ENCODE results near the gene ATP8B4.

- TF ChIP-seq, protein P1, sequence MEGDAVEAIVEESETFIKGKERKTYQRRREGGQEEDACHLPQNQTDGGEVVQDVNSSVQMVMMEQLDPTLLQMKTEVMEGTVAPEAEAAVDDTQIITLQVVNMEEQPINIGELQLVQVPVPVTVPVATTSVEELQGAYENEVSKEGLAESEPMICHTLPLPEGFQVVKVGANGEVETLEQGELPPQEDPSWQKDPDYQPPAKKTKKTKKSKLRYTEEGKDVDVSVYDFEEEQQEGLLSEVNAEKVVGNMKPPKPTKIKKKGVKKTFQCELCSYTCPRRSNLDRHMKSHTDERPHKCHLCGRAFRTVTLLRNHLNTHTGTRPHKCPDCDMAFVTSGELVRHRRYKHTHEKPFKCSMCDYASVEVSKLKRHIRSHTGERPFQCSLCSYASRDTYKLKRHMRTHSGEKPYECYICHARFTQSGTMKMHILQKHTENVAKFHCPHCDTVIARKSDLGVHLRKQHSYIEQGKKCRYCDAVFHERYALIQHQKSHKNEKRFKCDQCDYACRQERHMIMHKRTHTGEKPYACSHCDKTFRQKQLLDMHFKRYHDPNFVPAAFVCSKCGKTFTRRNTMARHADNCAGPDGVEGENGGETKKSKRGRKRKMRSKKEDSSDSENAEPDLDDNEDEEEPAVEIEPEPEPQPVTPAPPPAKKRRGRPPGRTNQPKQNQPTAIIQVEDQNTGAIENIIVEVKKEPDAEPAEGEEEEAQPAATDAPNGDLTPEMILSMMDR (IDR thresholded peaks at IDR 0.05) = no peak
- TF ChIP-seq REST (IDR thresholded peaks at IDR 0.05; ENCODE audit: insufficient read depth in 1 of 2, low read depth in 2 of 2, low read length in 1 of 2) (no peak), POLR2AphosphoS5 (IDR thresholded peaks at IDR 0.05; ENCODE audit: low read depth, low read length) (no peak), SIN3A (IDR thresholded peaks at IDR 0.05; ENCODE audit: borderline replicate concordance, insufficient read depth, low read depth, low read length) (no peak)
These were observed 90.7 kb downstream of the ATP8B4 start for GRCh38 chr15:50028326-50028725.

All from Panc1 (cell line).